Stimulated activated effector memory CD8-positive, alpha-beta T cell treated with anti-CD3 and anti-CD28 coated beads, Interleukin-12 subunit alpha, Interleukin-12 subunit beta, amount 100 ng/mL, for 72 hours (primary cell): ENCODE results near the gene FAM217A.
A peak's percentile ranks its signal among the peaks of the same experiment; 100 is the strongest.
"Not testable (repeated sequence)": the region's sequence is repeated elsewhere in the genome, so short reads cannot be mapped to it uniquely, and the experiment has no call there.

Source experiments
- ATAC-seq: fragments of 150-1000 bp; cut with Tn5 transposase; 2 replicates; pipeline ENCODE4 v1.10.0; 2021
- DNase-seq, 2 donors: peaks; one replicate each; pipeline ENCODE4 v3.0.0; 2021 to 2022; ENCODE audit warnings: low spot score in 2 of 2
- H3K27ac Mint-ChIP-seq: one replicate; pipeline ENCODE4 v1.8.0; 2022; ENCODE audit warnings: mild to moderate bottlenecking, mixed read lengths
- H3K36me3 Mint-ChIP-seq: one replicate; pipeline ENCODE4 v1.8.0; 2022; ENCODE audit warnings: mild to moderate bottlenecking, mixed read lengths
- H3K4me1 Mint-ChIP-seq: one replicate; pipeline ENCODE4 v1.8.0; 2022; ENCODE audit warnings: mixed read lengths
- H3K4me3 Mint-ChIP-seq: one replicate; pipeline ENCODE4 v1.8.0; 2022; ENCODE audit warnings: mild to moderate bottlenecking, mixed read lengths
- H3K9me3 Mint-ChIP-seq: one replicate; pipeline ENCODE4 v1.8.0; 2022; ENCODE audit warnings: mixed read lengths

The FAM217A gene

GRCh38 chr6:4078691-4079471, at the start of gene FAM217A:
Gene FAM217A (minus strand): TSS chr6:4079137. CDS start chr6:4077414, 1,723 bp downstream.
- DNase-seq, result no peak
- Mint-ChIP-seq H3K36me3 (no peaks in the 10 kb centered on the region), H3K27ac (no peak within 1 kb of the TSS), H3K4me1 (no peaks in the 10 kb centered on the region), H3K4me3 (no peak within 1 kb of the TSS), H3K9me3 (no peaks in the 10 kb centered on the region)
- peak; percentile 16 for ATAC-seq

GRCh38 chr6:4128072-4128471, 49.1 kb upstream of the FAM217A start:
- no peaks in the 10 kb centered on the region for H3K9me3 Mint-ChIP-seq
- no peak for DNase-seq
- H3K27ac Mint-ChIP-seq, result no peak overlapping the region
- H3K36me3 Mint-ChIP-seq, result peaks cover 98% of the 10 kb centered on the region
- no peak overlapping the region for H3K4me3 Mint-ChIP-seq
- ATAC-seq, result no peak
- peaks cover 16% of the 10 kb centered on the region for H3K4me1 Mint-ChIP-seq

GRCh38 chr6:4125933-4126864, 47.3 kb upstream of the FAM217A start:
- peak overlapping the region; percentile 42 for H3K27ac Mint-ChIP-seq
- ATAC-seq, result peak; percentile 75
- no peak for DNase-seq

GRCh38 chr6:4125500-4125899, 46.6 kb upstream of the FAM217A start:
- Mint-ChIP-seq H3K4me1 (peaks cover 9% of the 10 kb centered on the region), H3K27ac (peak overlapping the region; percentile 42), H3K9me3 (no peaks in the 10 kb centered on the region), H3K36me3 (peaks cover 95% of the 10 kb centered on the region), H3K4me3 (no peak overlapping the region)
- ATAC-seq (no peak), DNase-seq (no peak)

More at GRCh38 chr6:4125933-4126864, 47.3 kb upstream of the FAM217A start:
- Mint-ChIP-seq H3K4me1 (peaks cover 9% of the 10 kb centered on the region), H3K4me3 (no peak overlapping the region), H3K9me3 (no peaks in the 10 kb centered on the region), H3K36me3 (peaks cover 95% of the 10 kb centered on the region)

- ATAC-seq (no peak), DNase-seq (no peak)
- no peak overlapping the region for H3K27ac Mint-ChIP-seq
- H3K9me3 Mint-ChIP-seq, result no peaks in the 10 kb centered on the region
- no peak overlapping the region for H3K4me3 Mint-ChIP-seq
- peaks cover 9% of the 10 kb centered on the region for H3K4me1 Mint-ChIP-seq
- H3K36me3 Mint-ChIP-seq, result peaks cover 94% of the 10 kb centered on the region
Measured at GRCh38 chr6:4124351-4124750, 45.4 kb upstream of the FAM217A start.

GRCh38 chr6:4115741-4116140, 36.8 kb upstream of the FAM217A start:
- no peak overlapping the region for H3K4me3 Mint-ChIP-seq
- H3K36me3 Mint-ChIP-seq, result peaks cover 66% of the 10 kb centered on the region
- peaks cover 15% of the 10 kb centered on the region for H3K9me3 Mint-ChIP-seq
- DNase-seq, result no peak
- H3K4me1 Mint-ChIP-seq, result no peaks in the 10 kb centered on the region
- H3K27ac Mint-ChIP-seq, result no peak overlapping the region
- no peak for ATAC-seq

GRCh38 chr6:4114123-4114522, 35.2 kb upstream of the FAM217A start:
- Mint-ChIP-seq H3K4me1 (no peaks in the 10 kb centered on the region), H3K4me3 (no peak overlapping the region), H3K9me3 (peaks cover 15% of the 10 kb centered on the region), H3K36me3 (peaks cover 51% of the 10 kb centered on the region), H3K27ac (no peak overlapping the region)
- DNase-seq, result no peak
- no peak for ATAC-seq

- Mint-ChIP-seq H3K4me1 (no peaks in the 10 kb centered on the region), H3K27ac (no peak overlapping the region), H3K36me3 (peaks cover 46% of the 10 kb centered on the region), H3K4me3 (no peak overlapping the region), H3K9me3 (peaks cover 15% of the 10 kb centered on the region)
- DNase-seq (no peak), ATAC-seq (no peak)
Measured at GRCh38 chr6:4113649-4114048, 34.7 kb upstream of the FAM217A start.

GRCh38 chr6:4112366-4112765, 33.4 kb upstream of the FAM217A start:
- H3K4me1 Mint-ChIP-seq, result no peaks in the 10 kb centered on the region
- H3K9me3 Mint-ChIP-seq, result peaks cover 15% of the 10 kb centered on the region

GRCh38 chr6:4109363-4109815, 30.5 kb upstream of the FAM217A start:
- H3K4me1 Mint-ChIP-seq, H3K27ac Mint-ChIP-seq, H3K4me3 Mint-ChIP-seq, H3K36me3 Mint-ChIP-seq, ATAC-seq, DNase-seq: not testable (repeated sequence)
- peaks cover 15% of the 10 kb centered on the region for H3K9me3 Mint-ChIP-seq

More at GRCh38 chr6:4112366-4112765, 33.4 kb upstream of the FAM217A start:
- DNase-seq, result no peak
- Mint-ChIP-seq H3K27ac (no peak overlapping the region), H3K4me3 (no peak overlapping the region), H3K36me3 (peaks cover 33% of the 10 kb centered on the region)
- no peak for ATAC-seq

GRCh38 chr6:4108561-4109093, 29.7 kb upstream of the FAM217A start:
- ATAC-seq (no peak), DNase-seq (no peak)
- Mint-ChIP-seq H3K9me3 (peaks cover 10% of the 10 kb centered on the region), H3K27ac (no peak overlapping the region), H3K36me3 (no peaks in the 10 kb centered on the region), H3K4me1 (no peaks in the 10 kb centered on the region), H3K4me3 (no peak overlapping the region)

- DNase-seq (no peak), ATAC-seq (no peak)
- peaks cover 6% of the 10 kb centered on the region for H3K9me3 Mint-ChIP-seq
- no peaks in the 10 kb centered on the region for H3K36me3 Mint-ChIP-seq
- no peak overlapping the region for H3K4me3 Mint-ChIP-seq
- H3K4me1 Mint-ChIP-seq, result no peaks in the 10 kb centered on the region
- H3K27ac Mint-ChIP-seq, result no peak overlapping the region
Measured at GRCh38 chr6:4107873-4108272, 28.9 kb upstream of the FAM217A start.

- Mint-ChIP-seq H3K36me3 (no peaks in the 10 kb centered on the region), H3K27ac (no peak overlapping the region), H3K9me3 (no peaks in the 10 kb centered on the region), H3K4me1 (no peaks in the 10 kb centered on the region), H3K4me3 (no peak overlapping the region)
- ATAC-seq (no peak), DNase-seq (no peak)
Measured at GRCh38 chr6:4105980-4106536, 27.1 kb upstream of the FAM217A start.

- Mint-ChIP-seq H3K36me3 (no peaks in the 10 kb centered on the region), H3K4me3 (no peak overlapping the region), H3K4me1 (no peaks in the 10 kb centered on the region), H3K27ac (no peak overlapping the region), H3K9me3 (no peaks in the 10 kb centered on the region)
- ATAC-seq (no peak), DNase-seq (no peak)
Measured at GRCh38 chr6:4103929-4104328, 25.0 kb upstream of the FAM217A start.

GRCh38 chr6:4102687-4103244, 23.8 kb upstream of the FAM217A start:
- H3K9me3 Mint-ChIP-seq, result no peaks in the 10 kb centered on the region
- H3K27ac Mint-ChIP-seq, result no peak overlapping the region
- H3K36me3 Mint-ChIP-seq, result no peaks in the 10 kb centered on the region
- no peaks in the 10 kb centered on the region for H3K4me1 Mint-ChIP-seq
- no peak for DNase-seq
- ATAC-seq, result no peak
- H3K4me3 Mint-ChIP-seq, result no peak overlapping the region
